Pancreas (tissue), 10 donors: Measurements from ENCODE around the gene DUSP3. TPM values are rescaled to one million over a fixed set of nuclear protein-coding genes. Genes with fewer than 3 reads are reported as not detected.

Experiments
- ATAC-seq, 4 donors: fragments of 200-7000 bp; cut with Tn5 transposase; one replicate each; pipeline versions ENCODE4 v1.8.0 to v1.9.1; 2020; ENCODE audit warnings: mild to moderate bottlenecking in 4 of 4, moderate library complexity in 4 of 4
- DNase-seq, 6 donors: peaks; one replicate each; pipeline ENCODE4 v3.0.0-alpha.2; 2020
- FAIRE-seq: peaks from 2 replicates; lab custom pipeline; 2012; peaks lifted over from hg19 to GRCh38; lab: Jason Lieb, UNC
- H3K27ac ChIP-seq, 4 donors: fragments of 200-600 bp; sonication (generic); 1 replicate in 3 of 4; 2 replicates in 1 of 4; pipeline versions ENCODE4 v1.5.0 to v1.8.0; 2020
- H3K27me3 ChIP-seq, 4 donors: fragments of 200-600 bp; one replicate each; pipeline ENCODE4 v1.8.0; 2021
- H3K36me3 ChIP-seq, 3 donors: fragments of 200-600 bp; sonication (generic) in 1 of 3; one replicate each; pipeline versions ENCODE4 v1.5.0 to v1.8.0; 2020 to 2021
- H3K4me1 ChIP-seq, 3 donors: fragments of 200-600 bp; one replicate each; pipeline ENCODE4 v1.8.0; 2021
- H3K4me3 ChIP-seq, 4 donors: fragments of 200-600 bp; sonication (generic) in 2 of 4; one replicate each; pipeline versions ENCODE4 v1.5.0 to v1.8.0; 2020 to 2021
- H3K9me3 ChIP-seq, 4 donors: fragments of 200-600 bp; one replicate each; pipeline ENCODE4 v1.8.0; 2021
- WGBS, 2 donors: extraction: QIAGEN DNeasy Blood & Tissue Kit; methylation state at CpG; one replicate each; pipeline ENCODE4 v1.1.7; 2013; 5-methylcytosine and 5-hydroxymethylcytosine counted together
- intact Hi-C, 3 donors: fragments of 100-400 bp; cut with DNase I; formaldehyde crosslinking; loops; one replicate each; pipeline versions ENCODE4 v1.11.1 to v1.14.2; 2022
- polyA plus RNA-seq, 2 donors: library from polyadenylated mRNA; stranded (reverse); fragments of 200-250 nt; gene quantifications; one replicate each; pipeline ENCODE4 v1.2.3, GENCODE V29; 2013
- total RNA-seq, 6 donors: library from RNA; stranded (reverse); fragmentation: NEBNext Ultra II Directional in 4 of 6; extraction: Animal tissue kit (Norgen Biotek cat#: 25700) in 4 of 6; gene quantifications; one replicate each; pipeline versions ENCODE4 v1.2.1 to v1.2.4, GENCODE V29; 2021 to 2023
- TF ChIP-seq, protein P1 (sequence below), 4 donors: fragments of 200-600 bp; sonication (generic) in 3 of 4; IDR thresholded peaks; one replicate each; pipeline versions ENCODE4 v1.5.0 to v1.8.0; 2021; ENCODE audit warnings: antibody characterized with exemption in 4 of 4
- donor health status: healthy with polysubstance abuse.
- donor health status: DM: no; HTN: no; CAD: no; lungs with moderate emphysema.
- donor health status: DM: no; HTN: no; CAD: no.
- donor health status: control.
- donor health status: control.
- donor health status: Bipolar disorder and iron deficiency.
- donor health status: DM: yes; HTN: yes; CAD: no.
- donor health status: DM: no; HTN: no; CAD: no.
- donor health status: DM: no; HTN: no; CAD: no.
- donor health status: DM: yes; HTN: yes; CAD: no.

The DUSP3 gene
- total and polyA plus RNA-seq, 8 donors = 29.4 to 52.3 (median 40.7) TPM

DNA sequence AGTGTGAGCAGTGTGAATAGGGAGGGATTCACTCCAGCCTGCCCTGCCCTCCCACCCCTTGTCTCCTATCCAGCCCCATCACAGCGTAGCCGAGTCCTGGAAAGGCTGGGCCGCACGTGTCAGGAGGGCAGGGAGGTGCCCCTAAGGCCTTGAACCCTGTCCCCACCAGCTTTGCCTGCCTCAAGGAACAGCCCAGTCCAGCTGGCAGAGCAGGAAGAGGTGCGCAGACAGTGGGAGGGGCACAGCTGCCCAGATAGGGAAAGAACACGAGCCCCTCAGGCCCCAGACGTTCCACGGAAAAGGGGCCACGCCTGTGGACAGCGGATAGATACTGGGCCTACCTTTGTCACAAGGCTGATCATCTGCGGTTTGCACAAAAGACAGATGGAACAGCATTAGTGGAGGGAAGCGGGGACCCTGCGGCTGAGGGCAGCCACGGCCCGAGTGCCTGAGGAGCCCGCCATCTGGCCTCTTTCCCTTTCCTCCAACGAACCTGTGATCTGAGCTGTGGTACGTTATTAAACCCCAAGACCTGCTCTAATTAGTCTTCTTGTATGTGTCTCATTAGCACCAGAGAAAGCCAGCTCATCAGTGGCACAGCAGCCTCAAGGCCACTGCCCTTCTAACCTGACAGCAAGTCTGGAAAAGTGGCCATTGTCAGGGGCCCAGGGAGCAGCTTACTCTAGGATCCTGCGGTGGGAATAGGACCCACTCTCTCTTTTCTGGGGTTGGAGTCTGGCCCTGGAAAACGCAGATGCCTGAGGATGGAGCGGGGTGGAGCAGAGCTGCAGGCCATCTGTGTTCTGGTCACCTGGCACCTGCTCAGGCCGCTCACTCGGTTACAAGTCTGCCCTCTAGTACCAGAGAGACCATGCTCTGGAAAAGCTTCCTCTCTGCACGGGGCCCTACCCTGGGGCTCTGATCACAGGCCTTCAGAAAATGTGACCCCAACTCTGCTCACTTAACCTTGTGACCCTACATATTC is 37.9 kb upstream of the DUSP3 start:
- ATAC-seq (no peak), DNase-seq (no peak), FAIRE-seq (no peak)
- Histone ChIP-seq H3K4me3 (no peak overlapping the region), H3K9me3 (no peaks in the 10 kb centered on the region), H3K36me3 (peaks cover 0 to 8% (median 0%) of the 10 kb centered on the region in 3 donors), H3K27ac (no peak overlapping the region), H3K4me1 (no peaks in the 10 kb centered on the region), H3K27me3 (no peaks in the 10 kb centered on the region)
- TF ChIP-seq, protein P1, sequence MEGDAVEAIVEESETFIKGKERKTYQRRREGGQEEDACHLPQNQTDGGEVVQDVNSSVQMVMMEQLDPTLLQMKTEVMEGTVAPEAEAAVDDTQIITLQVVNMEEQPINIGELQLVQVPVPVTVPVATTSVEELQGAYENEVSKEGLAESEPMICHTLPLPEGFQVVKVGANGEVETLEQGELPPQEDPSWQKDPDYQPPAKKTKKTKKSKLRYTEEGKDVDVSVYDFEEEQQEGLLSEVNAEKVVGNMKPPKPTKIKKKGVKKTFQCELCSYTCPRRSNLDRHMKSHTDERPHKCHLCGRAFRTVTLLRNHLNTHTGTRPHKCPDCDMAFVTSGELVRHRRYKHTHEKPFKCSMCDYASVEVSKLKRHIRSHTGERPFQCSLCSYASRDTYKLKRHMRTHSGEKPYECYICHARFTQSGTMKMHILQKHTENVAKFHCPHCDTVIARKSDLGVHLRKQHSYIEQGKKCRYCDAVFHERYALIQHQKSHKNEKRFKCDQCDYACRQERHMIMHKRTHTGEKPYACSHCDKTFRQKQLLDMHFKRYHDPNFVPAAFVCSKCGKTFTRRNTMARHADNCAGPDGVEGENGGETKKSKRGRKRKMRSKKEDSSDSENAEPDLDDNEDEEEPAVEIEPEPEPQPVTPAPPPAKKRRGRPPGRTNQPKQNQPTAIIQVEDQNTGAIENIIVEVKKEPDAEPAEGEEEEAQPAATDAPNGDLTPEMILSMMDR (IDR thresholded peaks at IDR 0.05) = no peak
- 88 to 91% methylated on average over 23 to 24 of the region's 24 CpGs for WGBS, 2 donors
- intact Hi-C loops = no loop called here

DNA sequence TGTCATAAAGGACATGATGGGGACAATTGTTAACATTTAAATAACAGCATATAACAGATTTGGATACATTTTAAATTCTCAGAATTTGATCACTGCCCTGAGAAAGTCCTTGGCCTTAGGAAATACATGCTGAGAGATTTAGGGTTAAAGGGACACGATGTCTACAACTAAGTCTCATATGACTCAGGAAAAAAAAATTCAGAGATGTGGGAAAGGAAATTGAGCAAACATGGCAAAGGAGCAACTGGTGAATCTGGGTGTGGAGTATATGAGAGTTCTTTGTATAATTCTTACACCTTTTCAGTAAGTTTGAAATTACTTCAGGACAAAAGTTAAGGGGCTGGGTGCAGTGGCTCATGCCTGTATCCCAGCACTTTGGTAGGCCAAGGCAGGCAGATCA is 35.9 kb upstream of the DUSP3 start:
- Histone ChIP-seq H3K9me3 (no peaks in the 10 kb centered on the region), H3K27me3 (no peaks in the 10 kb centered on the region), H3K4me1 (no peaks in the 10 kb centered on the region), H3K4me3 (no peak overlapping the region), H3K36me3 (peaks cover 0 to 8% (median 0%) of the 10 kb centered on the region in 3 donors), H3K27ac (no peak overlapping the region)
- TF ChIP-seq, protein P1 (IDR thresholded peaks at IDR 0.05) = no peak
- 39 to 45% methylated on average over 1 of the region's 1 CpG for WGBS, 2 donors
- no peak for FAIRE-seq
- no peak for DNase-seq
- intact Hi-C loops = no loop called here
- ATAC-seq = no peak

DNA sequence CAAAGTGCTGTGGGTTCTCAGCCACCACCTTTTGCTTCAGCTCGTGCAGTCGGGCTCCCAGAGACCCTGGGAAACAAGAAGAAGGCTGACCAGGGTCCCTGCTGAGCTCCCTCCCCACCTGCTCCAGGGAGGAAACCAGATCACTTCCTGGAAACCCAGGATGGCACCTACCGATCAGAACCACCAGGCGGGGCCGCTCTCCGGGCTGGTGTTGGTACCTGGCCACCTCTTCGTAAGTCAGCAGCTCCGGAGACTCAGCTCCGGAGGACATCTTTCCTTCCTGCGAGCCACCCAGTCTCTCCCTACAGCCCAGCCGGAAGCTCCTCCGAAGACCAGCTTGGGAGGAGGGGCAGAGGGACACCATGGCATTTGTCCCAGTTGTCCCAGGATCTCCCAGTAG is 35.2 kb upstream of the DUSP3 start:
- ATAC-seq = no peak
- Histone ChIP-seq H3K4me3 (no peak overlapping the region), H3K36me3 (peaks cover 0 to 10% (median 0%) of the 10 kb centered on the region in 3 donors), H3K4me1 (no peaks in the 10 kb centered on the region), H3K27ac (no peak overlapping the region), H3K27me3 (no peaks in the 10 kb centered on the region), H3K9me3 (no peaks in the 10 kb centered on the region)
- TF ChIP-seq, protein P1 (IDR thresholded peaks at IDR 0.05) = no peak
- no peak for DNase-seq
- intact Hi-C loops = no loop called here
- 76 to 82% methylated on average over 12 of the region's 12 CpGs for WGBS, 2 donors
- FAIRE-seq = no peak

DNA sequence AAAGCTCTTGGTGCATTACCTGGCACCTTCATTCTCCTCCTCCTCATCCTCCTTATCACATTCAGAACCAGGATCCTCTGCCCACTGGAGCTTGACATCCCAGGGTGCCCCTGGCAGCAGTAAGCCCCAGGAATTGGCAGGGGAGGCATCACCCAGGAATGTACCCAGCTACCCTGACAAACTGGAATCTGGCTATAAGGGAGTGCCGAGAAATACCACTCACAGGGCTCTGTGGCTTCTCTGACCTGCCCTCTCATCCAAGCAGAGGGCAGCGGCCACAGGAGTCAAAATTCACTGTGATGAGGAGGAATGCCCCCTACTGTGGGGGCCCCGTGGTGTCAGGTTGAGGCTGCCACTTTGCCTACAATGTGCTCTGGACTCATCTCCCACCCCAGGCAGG is 34.6 kb upstream of the DUSP3 start:
- ATAC-seq (no peak), FAIRE-seq (no peak), DNase-seq (no peak)
- no peak overlapping the region for H3K27ac ChIP-seq
- no peaks in the 10 kb centered on the region for H3K27me3 ChIP-seq
- H3K4me1 ChIP-seq = no peaks in the 10 kb centered on the region
- peaks cover 0 to 8% (median 0%) of the 10 kb centered on the region in 3 donors for H3K36me3 ChIP-seq
- TF ChIP-seq, protein P1 (IDR thresholded peaks at IDR 0.05) = no peak
- intact Hi-C loops = no loop called here
- H3K9me3 ChIP-seq = no peaks in the 10 kb centered on the region
- 73 to 80% methylated on average over 3 of the region's 3 CpGs for WGBS, 2 donors
- H3K4me3 ChIP-seq = no peak overlapping the region
